Uterus (tissue), 4 donors: ENCODE measurements around the gene KRTAP10-8. TPM values are rescaled to one million over a fixed set of nuclear protein-coding genes. Genes with fewer than 3 reads are reported as not detected.
"Not testable (repeated sequence)": the region's sequence is repeated elsewhere in the genome, so short reads cannot be mapped to it uniquely, and the experiment has no call there.

Experiments
- DNase-seq, 2 donors: peaks; one replicate each; pipeline ENCODE4 v3.0.0-alpha.2; 2019 to 2020
- H3K27ac ChIP-seq, 2 donors: fragments of 200-600 bp; sonication (generic); 1 replicate in 1 of 2; 2 replicates in 1 of 2; pipeline ENCODE4 v1.5.1; 2016 to 2018
- H3K27me3 ChIP-seq, 2 donors: fragments of 200-600 bp; sonication (generic); one replicate each; pipeline ENCODE4 v1.5.1; 2018 to 2019; ENCODE audit warnings: control low read depth in 1 of 2
- H3K36me3 ChIP-seq, 2 donors: fragments of 200-600 bp; sonication (generic); one replicate each; pipeline ENCODE4 v1.5.1; 2019; ENCODE audit warnings: control low read depth in 1 of 2
- H3K4me1 ChIP-seq, 2 donors: fragments of 200-600 bp; sonication (generic); one replicate each; pipeline ENCODE4 v1.5.1; 2018 to 2019; ENCODE audit warnings: control low read depth in 1 of 2
- H3K4me3 ChIP-seq, 2 donors: fragments of 200-600 bp; sonication (generic); 1 replicate in 1 of 2; 2 replicates in 1 of 2; pipeline ENCODE4 v1.5.1; 2018 to 2019; ENCODE audit warnings: mild to moderate bottlenecking in 1 of 2
- H3K9me3 ChIP-seq, 2 donors: fragments of 200-600 bp; sonication (generic); one replicate each; pipeline ENCODE4 v1.5.1; 2019; ENCODE audit warnings: control low read depth in 1 of 2
- POLR2A ChIP-seq, 2 donors: fragments of 450-650 bp; IDR thresholded peaks; one replicate each; pipeline ENCODE4 v1.6.1; 2016; ENCODE audit warnings: antibody characterized with exemption in 2 of 2, mild to moderate bottlenecking in 1 of 2, moderate library complexity in 1 of 2
- intact Hi-C: fragments of 100-400 bp; cut with DNase I; formaldehyde crosslinking; loops from one replicate; pipeline ENCODE4 v1.15.1; 2023; ENCODE audit warnings: low total_unique reads
- total RNA-seq, 4 donors: library from RNA; depleted of rRNA in 3 of 4; stranded (reverse); fragments of >200 nt in 3 of 4; gene quantifications; one replicate each; pipeline versions ENCODE4 v1.1.0 to v1.2.4, GENCODE V29; 2014 to 2023
- TF ChIP-seq, protein P1 (sequence below), 4 experiments: fragments of 200-600 bp in 2 of 4; fragments of 450-650 bp in 2 of 4; sonication (generic) in 2 of 4; IDR thresholded peaks; one replicate each; pipeline ENCODE4 v1.5.1; 2016 to 2019; ENCODE audit warnings: antibody characterized with exemption in 4 of 4, mild to moderate bottlenecking in 2 of 4, moderate library complexity in 1 of 4
- donor health status: DM: yes; HTN: yes; CAD: no.

KRTAP10-8 gene
- total RNA-seq, 4 donors from 2014 or later = not detected

DNA sequence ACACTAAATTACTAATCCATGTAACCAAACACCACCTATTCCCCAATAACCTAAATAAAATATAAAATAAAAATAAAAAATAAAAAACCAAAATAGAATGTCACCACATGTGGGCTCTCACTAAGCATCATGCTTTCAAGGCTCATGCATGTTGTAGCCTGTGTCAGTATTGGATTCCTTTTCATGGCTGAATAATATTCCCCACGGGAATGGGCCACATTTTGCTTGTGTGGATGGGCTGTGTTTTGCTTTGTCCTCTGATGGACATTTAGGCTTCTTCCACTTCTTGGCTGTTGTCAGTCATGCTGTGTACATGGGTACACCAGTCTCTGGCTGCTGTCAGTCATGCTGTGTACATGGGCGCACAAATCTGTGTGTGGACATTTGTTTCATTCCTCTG is 22.8 kb upstream of the KRTAP10-8 start:
- Histone ChIP-seq H3K4me1 (no peaks in the 10 kb centered on the region), H3K27ac (no peak overlapping the region), H3K4me3 (no peak overlapping the region), H3K36me3 (no peaks in the 10 kb centered on the region), H3K27me3 (peaks cover 0 to 3% of the 10 kb centered on the region in 2 donors), H3K9me3 (no peaks in the 10 kb centered on the region)
- no peak for TF ChIP-seq POLR2A (IDR thresholded peaks at IDR 0.05)
- TF ChIP-seq, protein P1, sequence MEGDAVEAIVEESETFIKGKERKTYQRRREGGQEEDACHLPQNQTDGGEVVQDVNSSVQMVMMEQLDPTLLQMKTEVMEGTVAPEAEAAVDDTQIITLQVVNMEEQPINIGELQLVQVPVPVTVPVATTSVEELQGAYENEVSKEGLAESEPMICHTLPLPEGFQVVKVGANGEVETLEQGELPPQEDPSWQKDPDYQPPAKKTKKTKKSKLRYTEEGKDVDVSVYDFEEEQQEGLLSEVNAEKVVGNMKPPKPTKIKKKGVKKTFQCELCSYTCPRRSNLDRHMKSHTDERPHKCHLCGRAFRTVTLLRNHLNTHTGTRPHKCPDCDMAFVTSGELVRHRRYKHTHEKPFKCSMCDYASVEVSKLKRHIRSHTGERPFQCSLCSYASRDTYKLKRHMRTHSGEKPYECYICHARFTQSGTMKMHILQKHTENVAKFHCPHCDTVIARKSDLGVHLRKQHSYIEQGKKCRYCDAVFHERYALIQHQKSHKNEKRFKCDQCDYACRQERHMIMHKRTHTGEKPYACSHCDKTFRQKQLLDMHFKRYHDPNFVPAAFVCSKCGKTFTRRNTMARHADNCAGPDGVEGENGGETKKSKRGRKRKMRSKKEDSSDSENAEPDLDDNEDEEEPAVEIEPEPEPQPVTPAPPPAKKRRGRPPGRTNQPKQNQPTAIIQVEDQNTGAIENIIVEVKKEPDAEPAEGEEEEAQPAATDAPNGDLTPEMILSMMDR (IDR thresholded peaks at IDR 0.05) = no peak
- intact Hi-C loops = no loop called here
- DNase-seq = no peak

DNA sequence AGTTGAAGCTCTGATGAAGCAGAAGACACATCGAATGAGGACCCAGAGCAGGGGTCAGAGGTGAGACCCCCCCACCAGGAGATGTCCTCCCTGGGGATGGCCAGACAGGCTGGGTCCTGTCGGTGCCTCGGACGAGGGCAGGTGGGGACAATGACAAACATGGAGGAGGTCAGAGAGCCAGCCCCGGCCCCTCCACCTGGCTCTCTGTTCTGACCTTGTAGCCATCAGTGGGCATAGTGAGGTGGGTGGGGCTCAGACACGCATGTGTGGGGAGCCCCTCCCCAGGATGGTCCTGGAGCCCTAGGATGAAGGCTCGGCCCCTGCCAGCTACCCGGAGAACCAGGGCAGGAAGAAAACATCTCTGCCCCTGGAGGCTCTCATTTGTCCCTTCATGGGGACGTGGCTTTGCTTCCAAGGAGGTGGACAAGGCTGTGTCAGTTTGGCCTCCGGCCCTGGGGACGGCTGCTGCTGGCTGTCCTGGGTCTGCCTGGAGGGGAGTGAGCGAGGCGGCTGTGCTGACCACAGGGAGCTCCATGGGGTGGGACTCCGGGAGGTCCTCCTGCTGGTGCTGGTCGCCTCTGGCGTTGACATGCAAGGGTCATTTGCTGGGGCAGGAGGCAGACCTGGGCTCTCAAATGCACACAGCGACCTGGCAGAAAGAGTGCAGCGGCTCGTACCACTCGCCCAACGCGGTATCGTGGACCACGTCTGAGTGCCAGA is 22.1 kb upstream of the KRTAP10-8 start:
- Histone ChIP-seq H3K27me3 (no peaks in the 10 kb centered on the region), H3K36me3 (no peaks in the 10 kb centered on the region), H3K4me1 (no peaks in the 10 kb centered on the region), H3K4me3 (no peak overlapping the region), H3K9me3 (no peaks in the 10 kb centered on the region), H3K27ac (no peak overlapping the region)
- intact Hi-C loops = no loop called here
- no peak for DNase-seq
- no peak for TF ChIP-seq POLR2A (IDR thresholded peaks at IDR 0.05)
- TF ChIP-seq, protein P1 (IDR thresholded peaks at IDR 0.05) = no peak

DNA sequence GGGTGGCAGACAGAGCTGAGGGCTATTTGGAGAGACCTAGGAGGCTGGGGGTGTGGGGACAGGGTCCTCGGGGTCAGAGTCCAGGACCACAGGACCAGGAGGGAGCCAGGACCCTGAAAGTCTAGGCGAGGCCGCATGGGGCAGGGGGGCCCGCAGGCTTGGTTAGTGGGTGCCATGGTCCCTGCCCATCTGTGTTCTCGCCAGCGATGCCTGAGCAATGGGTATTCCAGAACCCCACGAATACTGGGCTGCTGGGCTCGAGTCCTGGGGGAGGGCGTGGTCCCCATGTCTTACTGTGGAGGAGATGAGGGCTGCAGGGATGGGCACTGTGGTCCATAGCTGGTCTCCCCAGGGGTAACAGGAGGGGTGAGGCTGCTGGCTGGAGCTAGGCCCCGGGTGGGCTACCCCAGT is 21.6 kb upstream of the KRTAP10-8 start:
- intact Hi-C loops = no loop called here
- no peaks in the 10 kb centered on the region for H3K4me1 ChIP-seq
- no peaks in the 10 kb centered on the region for H3K9me3 ChIP-seq
- no peaks in the 10 kb centered on the region for H3K27me3 ChIP-seq
- H3K27ac ChIP-seq = no peak overlapping the region
- TF ChIP-seq, protein P1 (IDR thresholded peaks at IDR 0.05) = no peak
- TF ChIP-seq POLR2A (IDR thresholded peaks at IDR 0.05) = no peak
- no peak overlapping the region for H3K4me3 ChIP-seq
- no peaks in the 10 kb centered on the region for H3K36me3 ChIP-seq
- DNase-seq = no peak

DNA sequence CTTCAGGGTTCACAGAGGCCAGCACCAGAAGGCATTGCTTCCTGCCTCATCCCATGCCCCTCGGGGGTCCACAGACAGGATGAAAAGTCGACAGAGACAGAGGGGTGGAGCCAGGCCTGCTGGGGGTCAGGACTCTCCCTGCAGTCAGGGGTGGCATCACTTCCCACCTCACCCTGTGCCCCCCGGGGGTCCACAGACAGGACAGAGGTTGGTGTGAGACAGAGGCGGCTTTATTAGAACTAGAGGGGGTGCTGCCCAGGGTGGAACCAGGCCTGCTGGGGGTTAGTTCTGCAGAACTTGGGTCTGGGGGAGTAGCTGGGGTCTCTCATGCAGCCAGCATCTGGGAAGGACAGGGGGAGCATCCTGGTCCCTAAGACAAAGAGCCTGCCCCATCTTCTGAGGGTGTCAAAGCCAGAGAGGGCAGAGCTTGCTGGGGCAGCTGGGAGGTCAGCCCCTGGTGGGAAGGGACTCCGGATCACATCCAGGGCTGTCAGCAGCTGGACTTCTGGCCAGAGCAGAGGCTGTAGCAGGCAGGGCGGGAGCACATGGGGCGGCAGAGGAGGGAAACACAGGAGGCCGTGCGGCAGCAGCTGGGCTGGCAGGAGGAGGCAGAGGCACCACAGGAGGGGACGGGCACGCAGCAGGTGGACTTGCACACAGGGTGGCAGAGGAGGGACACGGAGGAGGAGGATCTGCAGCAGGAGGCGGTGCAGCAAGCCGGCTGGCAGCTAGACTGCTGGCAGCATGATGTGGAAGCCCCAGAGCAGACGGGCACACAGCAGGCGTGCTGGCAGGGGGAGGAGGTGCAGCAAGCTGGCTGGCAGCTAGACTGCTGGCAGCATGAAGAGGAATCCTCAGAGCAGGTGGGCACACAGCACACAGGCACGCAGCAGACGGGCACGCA is 20.7 kb upstream of the KRTAP10-8 start:
- H3K9me3 ChIP-seq, H3K27me3 ChIP-seq, H3K4me3 ChIP-seq, DNase-seq, H3K4me1 ChIP-seq, H3K27ac ChIP-seq, H3K36me3 ChIP-seq, intact Hi-C loops: not testable (repeated sequence)

DNA sequence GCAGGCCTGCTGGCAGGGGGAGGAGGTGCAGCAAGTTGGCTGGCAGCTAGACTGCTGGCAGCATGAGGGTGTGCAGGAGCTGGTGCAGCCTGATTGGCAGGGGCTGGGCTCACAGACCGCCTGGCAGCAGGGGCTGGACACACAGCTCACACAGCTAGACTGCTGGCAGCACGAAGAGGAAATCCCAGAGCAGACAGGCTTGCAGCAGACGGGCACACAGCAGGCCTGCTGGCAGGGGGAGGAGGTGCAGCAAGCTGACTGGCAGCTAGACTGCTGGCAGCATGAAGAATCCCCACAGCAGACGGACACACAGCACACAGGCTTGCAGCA is 20.1 kb upstream of the KRTAP10-8 start:
- H3K9me3 ChIP-seq, H3K27ac ChIP-seq, H3K4me3 ChIP-seq, H3K27me3 ChIP-seq, H3K36me3 ChIP-seq, DNase-seq, intact Hi-C loops, H3K4me1 ChIP-seq: not testable (repeated sequence)
